Neural cell (in vitro differentiated cells): ENCODE data around the gene SLC31A1.

Experiments used
- EP300 ChIP-seq: fragments of 450-650 bp; conservative IDR thresholded peaks from 2 replicates; pipeline ENCODE4 v1.6.1; 2014; ENCODE audit warnings: antibody characterized with exemption, mild to moderate bottlenecking, moderate library complexity; ENCODE audit not compliant: poor library complexity, severe bottlenecking
- EZH2 ChIP-seq: fragments of 200-600, 300-800 bp; shearing (Covaris generic), sonication (generic); IDR thresholded peaks from 2 replicates; pipeline ENCODE4 v1.6.1; 2014; ENCODE audit warnings: antibody characterized with exemption, low read length, borderline replicate concordance, mild to moderate bottlenecking; ENCODE audit not compliant: insufficient read depth, poor library complexity, severe bottlenecking
- MXI1 ChIP-seq: fragments of 450-650 bp; conservative IDR thresholded peaks from 2 replicates; pipeline ENCODE4 v1.6.1; 2014; ENCODE audit warnings: antibody characterized with exemption, mild to moderate bottlenecking; ENCODE audit not compliant: poor library complexity, severe bottlenecking
- POLR2AphosphoS5 ChIP-seq: IDR thresholded peaks from 2 replicates; pipeline ENCODE4 v1.6.1; 2012
- RAD21 ChIP-seq: fragments of 450-650 bp; conservative IDR thresholded peaks from 2 replicates; pipeline ENCODE4 v1.6.1; 2014; ENCODE audit warnings: antibody characterized with exemption, mild to moderate bottlenecking, moderate library complexity
- TF ChIP-seq, protein P1 (sequence below): fragments of 450-650 bp; IDR thresholded peaks from 2 replicates; pipeline ENCODE4 v1.5.1; 2014; ENCODE audit warnings: antibody characterized with exemption, mild to moderate bottlenecking, moderate library complexity; ENCODE audit not compliant: poor library complexity, severe bottlenecking
- TF ChIP-seq, protein P2 (sequence below): IDR thresholded peaks from 2 replicates; pipeline ENCODE4 v1.6.1; 2012; ENCODE audit warnings: borderline replicate concordance

DNA sequence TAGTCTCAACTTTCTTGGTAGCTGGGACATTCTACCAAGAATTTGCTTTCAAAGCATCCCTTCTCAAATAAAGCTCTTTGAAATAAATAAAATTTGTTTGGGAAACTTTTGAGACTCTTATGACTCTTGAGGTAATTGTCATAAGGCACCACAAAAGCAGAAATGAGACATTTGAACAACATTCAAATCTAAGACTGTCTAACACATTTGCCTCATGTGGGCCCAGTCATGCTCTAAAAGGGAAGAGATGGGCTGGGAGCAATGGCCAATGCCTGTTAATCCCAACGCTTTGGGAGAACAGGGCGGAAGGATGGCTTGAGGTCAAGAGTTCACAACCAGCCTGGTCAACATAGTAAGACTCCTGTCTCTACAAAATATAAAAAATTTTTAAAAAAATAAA is 44.1 kb upstream of the SLC31A1 start:
- TF ChIP-seq, protein P1, sequence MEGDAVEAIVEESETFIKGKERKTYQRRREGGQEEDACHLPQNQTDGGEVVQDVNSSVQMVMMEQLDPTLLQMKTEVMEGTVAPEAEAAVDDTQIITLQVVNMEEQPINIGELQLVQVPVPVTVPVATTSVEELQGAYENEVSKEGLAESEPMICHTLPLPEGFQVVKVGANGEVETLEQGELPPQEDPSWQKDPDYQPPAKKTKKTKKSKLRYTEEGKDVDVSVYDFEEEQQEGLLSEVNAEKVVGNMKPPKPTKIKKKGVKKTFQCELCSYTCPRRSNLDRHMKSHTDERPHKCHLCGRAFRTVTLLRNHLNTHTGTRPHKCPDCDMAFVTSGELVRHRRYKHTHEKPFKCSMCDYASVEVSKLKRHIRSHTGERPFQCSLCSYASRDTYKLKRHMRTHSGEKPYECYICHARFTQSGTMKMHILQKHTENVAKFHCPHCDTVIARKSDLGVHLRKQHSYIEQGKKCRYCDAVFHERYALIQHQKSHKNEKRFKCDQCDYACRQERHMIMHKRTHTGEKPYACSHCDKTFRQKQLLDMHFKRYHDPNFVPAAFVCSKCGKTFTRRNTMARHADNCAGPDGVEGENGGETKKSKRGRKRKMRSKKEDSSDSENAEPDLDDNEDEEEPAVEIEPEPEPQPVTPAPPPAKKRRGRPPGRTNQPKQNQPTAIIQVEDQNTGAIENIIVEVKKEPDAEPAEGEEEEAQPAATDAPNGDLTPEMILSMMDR, result no peak
- no peak for TF ChIP-seq RAD21
- TF ChIP-seq POLR2AphosphoS5, result no peak
- TF ChIP-seq MXI1, result no peak
- no peak for TF ChIP-seq EZH2
- TF ChIP-seq, protein P2, sequence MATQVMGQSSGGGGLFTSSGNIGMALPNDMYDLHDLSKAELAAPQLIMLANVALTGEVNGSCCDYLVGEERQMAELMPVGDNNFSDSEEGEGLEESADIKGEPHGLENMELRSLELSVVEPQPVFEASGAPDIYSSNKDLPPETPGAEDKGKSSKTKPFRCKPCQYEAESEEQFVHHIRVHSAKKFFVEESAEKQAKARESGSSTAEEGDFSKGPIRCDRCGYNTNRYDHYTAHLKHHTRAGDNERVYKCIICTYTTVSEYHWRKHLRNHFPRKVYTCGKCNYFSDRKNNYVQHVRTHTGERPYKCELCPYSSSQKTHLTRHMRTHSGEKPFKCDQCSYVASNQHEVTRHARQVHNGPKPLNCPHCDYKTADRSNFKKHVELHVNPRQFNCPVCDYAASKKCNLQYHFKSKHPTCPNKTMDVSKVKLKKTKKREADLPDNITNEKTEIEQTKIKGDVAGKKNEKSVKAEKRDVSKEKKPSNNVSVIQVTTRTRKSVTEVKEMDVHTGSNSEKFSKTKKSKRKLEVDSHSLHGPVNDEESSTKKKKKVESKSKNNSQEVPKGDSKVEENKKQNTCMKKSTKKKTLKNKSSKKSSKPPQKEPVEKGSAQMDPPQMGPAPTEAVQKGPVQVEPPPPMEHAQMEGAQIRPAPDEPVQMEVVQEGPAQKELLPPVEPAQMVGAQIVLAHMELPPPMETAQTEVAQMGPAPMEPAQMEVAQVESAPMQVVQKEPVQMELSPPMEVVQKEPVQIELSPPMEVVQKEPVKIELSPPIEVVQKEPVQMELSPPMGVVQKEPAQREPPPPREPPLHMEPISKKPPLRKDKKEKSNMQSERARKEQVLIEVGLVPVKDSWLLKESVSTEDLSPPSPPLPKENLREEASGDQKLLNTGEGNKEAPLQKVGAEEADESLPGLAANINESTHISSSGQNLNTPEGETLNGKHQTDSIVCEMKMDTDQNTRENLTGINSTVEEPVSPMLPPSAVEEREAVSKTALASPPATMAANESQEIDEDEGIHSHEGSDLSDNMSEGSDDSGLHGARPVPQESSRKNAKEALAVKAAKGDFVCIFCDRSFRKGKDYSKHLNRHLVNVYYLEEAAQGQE, result no peak
- no peak for TF ChIP-seq EP300
